Adrenal gland (tissue), 5 donors: Measurements from ENCODE around the gene C15orf61.

Experiments used
- CTCF ChIP-seq, 6 experiments: fragments of 450-650 bp in 4 of 6; fragments of 200-600 bp in 2 of 6; sonication (generic) in 1 of 6; IDR thresholded peaks; 1 replicate in 5 of 6; 2 replicates in 1 of 6; pipeline versions ENCODE4 v1.5.1 to v1.8.0; 2016 to 2021; ENCODE audit warnings: antibody characterized with exemption in 6 of 6, mild to moderate bottlenecking in 2 of 6, moderate library complexity in 1 of 6
- POLR2A ChIP-seq, 2 donors: fragments of 450-650 bp; IDR thresholded peaks; one replicate each; pipeline ENCODE4 v1.6.1; 2017; ENCODE audit warnings: antibody characterized with exemption in 2 of 2, mild to moderate bottlenecking in 2 of 2, moderate library complexity in 1 of 2
- donor health status: DM: no; HTN: no; CAD: no.

DNA sequence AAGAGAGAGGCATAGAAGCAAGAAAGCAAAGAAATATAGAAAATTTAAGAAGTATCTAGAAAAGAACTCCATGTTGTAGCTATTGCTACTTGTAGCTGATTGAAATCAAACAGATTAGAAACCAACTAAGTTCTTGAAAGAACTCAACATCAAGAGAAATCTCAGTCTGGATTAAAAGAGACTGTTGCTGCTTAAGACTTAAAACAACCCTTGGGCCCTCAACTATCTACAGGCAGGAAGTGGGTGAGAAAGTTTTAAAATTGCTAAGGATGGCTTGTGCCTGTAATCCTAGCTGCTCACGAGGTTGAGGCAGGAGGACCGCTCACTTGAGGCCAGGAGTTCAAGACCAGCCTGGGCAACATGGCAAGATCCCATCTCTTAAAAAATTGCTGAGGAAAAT lies 39.3 kb upstream of the C15orf61 start:
- TF ChIP-seq CTCF (IDR thresholded peaks at IDR 0.05) (no peak), POLR2A (IDR thresholded peaks at IDR 0.05) (no peak)
